Endodermal cell (in vitro differentiated cells): ENCODE data around the gene GATAD2B. TPM values are rescaled to one million over a fixed set of nuclear protein-coding genes. Genes with fewer than 3 reads are reported as not detected.

Experiments used
- DNase-seq: peaks from one replicate; pipeline ENCODE4 v3.0.0-alpha.2; 2017
- H3K27ac ChIP-seq: 2 replicates; pipeline ENCODE4 v1.5.1; 2013; ENCODE audit warnings: mild to moderate bottlenecking, low read depth, low read length, moderate library complexity
- H3K27me3 ChIP-seq: 2 replicates; pipeline ENCODE4 v1.6.1; 2013; ENCODE audit warnings: mild to moderate bottlenecking, low read length, moderate library complexity; ENCODE audit not compliant: insufficient read depth, control insufficient read depth, poor library complexity, severe bottlenecking
- H3K36me3 ChIP-seq: 2 replicates; pipeline ENCODE4 v1.7.0; 2013; ENCODE audit warnings: mild to moderate bottlenecking, low read length, moderate library complexity; ENCODE audit not compliant: control insufficient read depth, insufficient read depth
- H3K4me1 ChIP-seq: one replicate; pipeline ENCODE4 v1.7.0; 2013; ENCODE audit warnings: low read length; ENCODE audit not compliant: control insufficient read depth, insufficient read depth
- H3K4me3 ChIP-seq: 2 replicates; pipeline ENCODE4 v1.5.1; 2013; ENCODE audit warnings: mild to moderate bottlenecking, low read length, moderate library complexity
- H3K9ac ChIP-seq: 2 replicates; pipeline ENCODE4 v1.6.1; 2013; ENCODE audit warnings: mild to moderate bottlenecking, low read length, moderate library complexity; ENCODE audit not compliant: poor library complexity, severe bottlenecking; ENCODE audit errors: extremely low read depth
- H3K9me3 ChIP-seq: 2 replicates; pipeline ENCODE4 v1.6.1; 2013; ENCODE audit warnings: mild to moderate bottlenecking, low read length, moderate library complexity; ENCODE audit not compliant: control insufficient read depth
- H3K27ac Mint-ChIP-seq: 2 replicates; pipeline ENCODE4 v1.8.0; 2020; ENCODE audit warnings: mixed read lengths
- H3K27me3 Mint-ChIP-seq: 2 replicates; pipeline ENCODE4 v1.8.0; 2021; ENCODE audit warnings: mild to moderate bottlenecking, mixed read lengths; ENCODE audit not compliant: insufficient read depth
- H3K36me3 Mint-ChIP-seq: 2 replicates; pipeline ENCODE4 v1.8.0; 2020; ENCODE audit warnings: low read depth, mixed read lengths
- H3K4me1 Mint-ChIP-seq: 2 replicates; pipeline ENCODE4 v1.8.0; 2020; ENCODE audit warnings: mixed read lengths
- H3K4me3 Mint-ChIP-seq: 2 replicates; pipeline ENCODE4 v1.8.0; 2020; ENCODE audit warnings: mild to moderate bottlenecking, moderate library complexity, mixed read lengths
- H3K9me3 Mint-ChIP-seq: 2 replicates; pipeline ENCODE4 v1.8.0; 2020; ENCODE audit warnings: mild to moderate bottlenecking, mixed read lengths
- CTCF ChIP-seq: fragments of 200-600 bp; sonication (generic); conservative IDR thresholded peaks from 2 replicates; pipeline ENCODE4 v1.5.0; 2021; ENCODE audit warnings: antibody characterized with exemption, mild to moderate bottlenecking
- WGBS, 2 experiments: methylation state at CpG; one replicate each; pipeline versions ENCODE4 v1.1.5 to v1.1.7; 2013; ENCODE audit warnings: missing lambda C conversion rate in 2 of 2, mixed read lengths in 1 of 2; ENCODE audit not compliant: insufficient coverage in 1 of 2, insufficient read length in 1 of 2; 5-methylcytosine and 5-hydroxymethylcytosine counted together
- total RNA-seq, 2 donors: library from RNA; stranded (reverse); fragmentation: NEBNext Ultra II Directional in 1 of 2; extraction: Animal tissue kit (Norgen Biotek cat#: 25700) in 1 of 2; gene quantifications; 2 replicates in 1 of 2; 3 replicates in 1 of 2; pipeline ENCODE4 v1.2.1, GENCODE V29; 2021

The GATAD2B gene
- total RNA-seq, 2 donors from 2014 or later = 45.2 to 51.2 TPM

GRCh38 chr1:153956997-153957715 is 34.4 kb upstream of the GATAD2B start:
- peaks cover 25% of the 10 kb centered on the region for H3K36me3 ChIP-seq
- peak overlapping the region; percentile 77 for H3K9ac ChIP-seq
- peaks cover 29% of the 10 kb centered on the region for H3K4me1 Mint-ChIP-seq
- TF ChIP-seq CTCF = no peak
- no peak for DNase-seq
- no peaks in the 10 kb centered on the region for H3K9me3 ChIP-seq
- no peaks in the 10 kb centered on the region for H3K27me3 ChIP-seq
- peak overlapping the region; percentile 98 for H3K4me3 ChIP-seq
- H3K4me1 ChIP-seq = no peaks in the 10 kb centered on the region
- H3K4me3 Mint-ChIP-seq = peak overlapping the region; percentile 98
- H3K27ac ChIP-seq = no peak overlapping the region
- no peaks in the 10 kb centered on the region for H3K9me3 Mint-ChIP-seq
- H3K27me3 Mint-ChIP-seq = no peaks in the 10 kb centered on the region
- WGBS, 2 experiments = 20 to 37% methylated on average over 2 to 5 of the region's 6 CpGs
- H3K36me3 Mint-ChIP-seq = peaks cover 32% of the 10 kb centered on the region
- H3K27ac Mint-ChIP-seq = peak overlapping the region; percentile 96

GRCh38 chr1:153954826-153955225 is 32.1 kb upstream of the GATAD2B start:
- H3K4me1 Mint-ChIP-seq = peaks cover 18% of the 10 kb centered on the region
- TF ChIP-seq CTCF = no peak
- H3K4me1 ChIP-seq = no peaks in the 10 kb centered on the region
- H3K36me3 ChIP-seq = peaks cover 28% of the 10 kb centered on the region
- H3K4me3 Mint-ChIP-seq = no peak overlapping the region
- no peak overlapping the region for H3K4me3 ChIP-seq
- no peak for DNase-seq
- H3K27me3 Mint-ChIP-seq = no peaks in the 10 kb centered on the region
- 94 to 99% methylated on average over 6 to 10 of the region's 10 CpGs for WGBS, 2 experiments
- H3K9me3 Mint-ChIP-seq = no peaks in the 10 kb centered on the region
- no peak overlapping the region for H3K27ac ChIP-seq
- H3K27me3 ChIP-seq = no peaks in the 10 kb centered on the region
- H3K9me3 ChIP-seq = no peaks in the 10 kb centered on the region
- H3K36me3 Mint-ChIP-seq = peaks cover 32% of the 10 kb centered on the region
- no peak overlapping the region for H3K9ac ChIP-seq
- H3K27ac Mint-ChIP-seq = no peak overlapping the region

- WGBS, 2 experiments = 87 to 100% methylated on average over 1 to 4 of the region's 4 CpGs
- Histone ChIP-seq H3K9me3 (no peaks in the 10 kb centered on the region), H3K27ac (no peak overlapping the region), H3K36me3 (peaks cover 34% of the 10 kb centered on the region), H3K9ac (no peak overlapping the region), H3K27me3 (no peaks in the 10 kb centered on the region), H3K4me3 (no peak overlapping the region), H3K4me1 (no peaks in the 10 kb centered on the region)
- H3K27me3 Mint-ChIP-seq = no peaks in the 10 kb centered on the region
- no peak overlapping the region for H3K4me3 Mint-ChIP-seq
- H3K27ac Mint-ChIP-seq = peak overlapping the region; percentile 11
- no peaks in the 10 kb centered on the region for H3K9me3 Mint-ChIP-seq
- peaks cover 17% of the 10 kb centered on the region for H3K4me1 Mint-ChIP-seq
- DNase-seq = no peak
- H3K36me3 Mint-ChIP-seq = peaks cover 29% of the 10 kb centered on the region
- TF ChIP-seq CTCF = no peak
These were observed 31.1 kb upstream of the GATAD2B start for GRCh38 chr1:153953859-153954365.
